NCI-H2227 treated with DMSO at 0.1 percent for 48 hours (cell line): ENCODE data around the gene TBX1.

Source experiments
- DNase-seq: peaks from one replicate; lab custom pipeline; 2025; lab: John Stamatoyannopoulos, UW

TBX1 gene

DNA sequence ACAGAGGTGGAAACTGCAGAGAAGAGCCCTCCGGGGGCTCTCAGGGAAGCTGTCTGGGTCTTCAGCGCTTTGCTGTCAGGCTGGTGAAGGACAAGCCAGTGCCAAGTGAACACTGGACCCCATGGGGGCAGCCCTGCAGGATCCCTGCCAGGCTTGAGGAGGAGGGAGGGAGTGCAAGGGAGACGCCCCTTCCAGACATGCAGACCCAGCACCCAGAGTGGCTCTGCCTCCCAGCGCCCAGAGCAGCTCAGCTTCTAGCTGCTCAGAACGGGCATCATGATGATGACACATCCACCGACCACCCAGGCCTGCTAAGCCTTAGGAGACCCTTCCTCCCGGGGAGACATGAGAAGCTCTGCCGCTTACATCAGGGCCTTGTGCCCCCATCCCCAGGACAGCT, 39.7 kb downstream of the TBX1 start:
- DNase-seq = no peak

DNA sequence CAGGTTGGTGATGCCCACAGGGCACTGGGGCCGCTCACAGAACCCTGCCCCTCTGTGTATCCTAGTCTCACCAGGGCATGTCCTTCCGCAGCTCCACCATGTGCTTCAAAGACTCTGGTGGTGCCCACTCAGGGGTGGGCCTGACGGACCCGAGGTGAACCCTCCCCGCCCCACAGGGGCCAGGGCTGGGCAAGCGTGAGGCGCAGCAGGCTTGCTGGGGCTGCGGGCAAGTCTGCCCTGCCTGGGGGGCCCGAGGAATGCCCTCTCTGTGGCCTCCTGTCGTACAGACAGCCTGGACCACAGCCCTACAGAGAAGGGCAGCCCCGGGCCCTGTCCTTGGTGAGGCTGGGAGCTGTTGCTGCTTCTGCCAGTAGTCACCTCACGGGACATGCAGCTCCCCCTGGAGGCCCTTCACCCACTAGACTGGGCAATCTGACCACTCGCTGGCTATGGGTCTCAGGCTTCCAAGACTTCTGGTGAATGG, 40.2 kb downstream of the TBX1 start:
- no peak for DNase-seq

DNA sequence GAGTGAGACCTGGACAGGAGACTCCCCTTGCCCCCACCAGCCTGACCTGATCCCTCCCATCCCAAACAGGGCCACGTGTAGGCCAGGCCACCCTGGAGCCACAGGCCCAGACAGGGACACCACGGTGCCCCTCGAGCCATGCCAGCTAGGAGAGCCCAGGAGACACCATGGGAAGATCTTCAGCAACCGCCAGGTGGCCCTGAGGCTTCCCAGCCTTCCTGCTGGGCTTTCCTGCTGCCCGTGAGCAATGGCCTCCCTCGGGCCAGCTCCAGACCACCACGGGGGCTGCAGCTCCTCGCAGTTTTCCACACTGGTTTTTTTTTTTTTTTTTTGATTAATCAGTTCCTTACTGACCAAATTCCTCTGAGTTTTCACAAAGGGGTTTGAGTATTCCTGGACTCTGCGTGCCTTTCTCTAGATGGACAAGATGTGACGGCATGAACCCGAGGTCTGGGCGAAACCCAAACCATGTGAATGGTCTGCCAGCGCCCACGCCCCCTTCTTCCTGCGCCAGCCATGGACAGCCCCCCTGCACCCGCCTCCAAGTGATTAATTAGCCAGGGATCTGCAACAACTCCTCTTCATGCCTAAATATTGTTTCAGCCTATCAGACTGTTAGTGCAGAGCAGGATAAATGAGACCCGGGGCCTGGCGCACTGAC, 40.9 kb downstream of the TBX1 start:
- DNase-seq = no peak

DNA sequence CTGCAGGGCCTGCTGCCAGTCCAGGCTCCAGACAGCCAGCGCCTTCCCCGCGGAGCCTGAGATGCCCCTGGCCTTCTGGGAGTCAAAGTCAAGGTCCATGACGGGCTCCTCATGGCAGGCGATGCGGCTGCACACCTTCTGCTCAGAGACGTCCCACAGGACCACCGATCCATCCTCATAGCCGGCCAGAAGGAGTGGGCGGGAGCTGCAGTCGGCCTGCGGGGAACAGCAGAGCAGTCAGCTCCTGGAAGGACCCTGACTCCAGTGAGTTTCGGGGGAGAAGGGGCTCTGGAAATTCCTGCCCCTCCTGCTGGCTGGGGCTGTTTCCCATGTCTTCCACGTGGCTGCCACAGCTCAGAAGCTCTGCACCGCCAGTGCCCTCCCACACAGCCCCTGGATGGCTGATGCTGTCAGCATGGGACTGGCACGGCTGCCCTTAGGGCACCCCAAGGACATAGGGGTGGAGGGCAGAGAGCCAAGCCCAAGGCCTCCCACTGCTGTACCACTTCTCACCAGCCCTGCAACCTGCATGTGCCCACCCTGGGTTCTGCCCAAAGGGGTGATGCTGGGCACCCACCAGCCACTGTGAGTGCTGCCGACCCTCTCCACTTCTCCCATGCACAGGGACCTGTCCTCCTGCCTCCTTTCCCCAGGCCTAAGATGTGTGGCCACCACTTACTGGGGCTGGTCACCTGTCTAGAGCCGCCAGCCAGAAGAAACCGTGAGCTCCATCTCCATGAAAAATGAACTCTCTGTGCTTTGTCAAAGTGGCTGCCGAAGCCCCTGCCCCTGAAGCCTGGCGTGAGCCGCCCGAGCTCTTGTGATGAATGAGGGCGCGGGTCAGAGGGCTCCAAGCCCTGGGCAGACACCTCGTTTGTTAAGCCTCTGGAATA, 41.7 kb downstream of the TBX1 start:
- DNase-seq = no peak

DNA sequence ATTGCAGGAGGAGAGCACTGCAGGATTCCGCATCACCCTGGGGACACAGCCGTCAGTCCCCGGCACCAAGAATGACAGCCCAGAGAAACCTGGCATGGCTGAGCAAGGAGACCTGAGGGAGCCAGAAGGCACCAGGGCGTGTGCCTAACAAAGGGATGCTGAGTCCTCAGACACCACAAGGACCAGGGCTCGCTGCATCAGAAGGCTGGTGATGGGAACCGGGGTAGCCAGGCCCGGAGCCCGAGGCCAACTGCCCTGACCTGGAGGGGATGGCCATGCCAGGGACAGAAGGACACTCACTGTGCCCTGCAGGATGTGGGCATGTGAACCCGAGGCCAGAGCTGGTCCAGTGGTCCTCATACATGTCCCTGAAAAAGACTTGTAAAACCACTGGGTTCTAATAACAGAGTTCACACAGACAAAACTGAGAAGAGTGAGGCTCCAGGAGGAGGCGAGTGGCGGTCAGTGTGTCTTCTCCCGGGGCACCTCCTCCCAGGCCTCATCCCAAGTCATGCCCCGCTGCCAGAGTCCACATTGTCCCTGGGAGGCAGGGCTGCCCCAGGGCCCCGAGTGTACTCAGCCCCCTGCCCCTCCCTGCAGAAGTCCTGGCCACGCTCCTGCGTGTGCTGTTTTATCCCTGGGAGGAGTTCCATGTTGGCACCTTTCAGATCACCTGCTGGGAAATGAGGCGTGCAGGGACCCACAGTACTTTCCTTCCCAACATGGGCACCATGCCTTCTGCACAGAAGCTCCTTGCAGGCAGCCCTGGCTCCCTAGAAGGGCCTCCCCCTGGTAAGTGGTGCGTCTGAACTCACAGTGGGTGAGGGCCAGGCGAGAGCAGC, 42.5 kb downstream of the TBX1 start:
- no peak for DNase-seq

DNA sequence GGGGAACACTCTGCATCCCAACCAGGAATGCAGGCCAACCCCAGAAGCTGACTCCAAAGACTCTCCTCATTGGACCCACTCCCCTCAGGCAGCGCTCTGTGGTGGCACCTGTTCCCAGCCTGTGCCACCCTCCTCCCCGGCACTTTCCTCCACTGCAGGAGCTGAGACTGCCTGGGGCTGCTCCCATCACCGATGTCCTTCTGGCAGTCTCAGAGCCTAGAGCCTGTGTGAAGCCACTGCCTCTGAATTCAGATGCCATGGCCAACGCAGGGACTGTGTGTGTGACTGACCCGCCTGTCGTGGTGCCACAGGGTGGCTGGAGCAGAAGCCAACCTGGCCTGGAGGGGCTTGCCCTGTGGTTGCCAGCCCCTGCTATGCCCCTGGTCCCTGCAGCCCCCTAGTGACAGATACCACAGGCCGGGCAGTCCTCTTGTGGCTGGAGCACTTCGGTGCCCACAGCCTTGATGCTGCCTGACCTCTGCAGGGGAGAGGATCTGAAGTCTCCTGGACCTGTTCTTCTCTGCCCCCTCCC, 43.2 kb downstream of the TBX1 start:
- DNase-seq = no peak

DNA sequence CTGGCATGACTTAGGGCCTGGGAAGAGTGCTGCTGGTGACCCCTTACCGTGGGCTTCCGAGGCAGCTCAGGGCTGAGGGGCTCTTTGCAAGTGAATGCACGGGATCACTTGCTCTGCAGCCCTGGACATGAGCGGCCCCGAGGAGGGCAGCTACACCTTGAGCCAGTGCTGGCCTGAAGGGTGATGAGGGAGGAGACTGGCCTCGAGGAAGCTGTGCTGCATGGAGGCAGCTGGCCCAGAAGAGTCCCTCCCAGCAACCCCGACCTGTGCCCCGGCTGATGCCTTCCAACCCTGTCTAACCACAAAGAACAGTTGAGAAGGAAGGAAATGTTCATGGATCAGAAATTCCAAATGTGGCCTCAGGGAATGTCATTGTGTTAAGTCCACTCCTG, 45.2 kb downstream of the TBX1 start:
- DNase-seq = no peak

DNA sequence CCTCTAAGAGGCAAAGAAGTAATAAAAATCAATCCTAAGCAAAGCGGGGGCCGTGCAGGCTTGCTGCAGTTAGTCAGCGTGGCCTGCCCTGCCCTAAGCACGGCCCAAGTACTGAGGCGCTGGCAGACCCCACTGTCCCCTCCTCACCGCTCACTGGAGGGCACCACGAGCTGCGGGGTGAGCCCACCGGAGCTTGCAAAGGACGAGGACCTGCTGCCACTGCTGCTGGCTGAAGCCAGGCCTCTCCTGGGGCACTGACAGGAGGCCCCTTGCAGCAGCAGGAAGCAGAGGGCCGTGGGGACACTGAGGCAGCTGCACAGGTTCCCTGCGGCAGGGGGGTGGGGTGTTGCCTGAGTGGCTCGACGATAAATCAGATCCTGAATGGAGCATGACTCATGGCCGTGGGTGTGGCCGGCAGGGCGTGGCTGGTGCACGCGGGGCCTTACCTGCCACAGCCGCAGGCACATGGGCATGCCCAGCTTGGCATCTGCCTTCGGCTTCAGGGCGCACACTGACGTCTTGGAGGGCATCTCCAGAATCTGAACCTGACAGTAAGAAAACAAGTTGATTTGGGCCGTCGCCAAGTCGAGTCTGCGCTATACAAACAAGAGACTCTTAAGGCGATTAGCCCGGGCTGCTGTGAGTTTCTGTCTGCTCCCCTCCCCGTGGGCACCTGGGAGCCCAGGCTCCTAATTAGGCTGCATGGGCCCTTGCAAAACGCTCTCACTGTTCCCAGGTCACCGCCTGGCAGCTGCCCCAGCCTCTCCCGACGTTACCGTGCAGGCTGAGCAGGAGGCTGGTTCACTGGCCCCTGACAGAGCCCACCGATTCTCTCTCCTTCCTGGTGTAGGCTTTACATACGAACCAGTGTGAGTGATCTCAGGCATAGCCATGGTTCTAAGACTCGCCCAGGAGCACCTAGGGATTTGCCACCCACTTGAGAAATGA, 45.9 kb downstream of the TBX1 start:
- DNase-seq = peak; percentile 18

DNA sequence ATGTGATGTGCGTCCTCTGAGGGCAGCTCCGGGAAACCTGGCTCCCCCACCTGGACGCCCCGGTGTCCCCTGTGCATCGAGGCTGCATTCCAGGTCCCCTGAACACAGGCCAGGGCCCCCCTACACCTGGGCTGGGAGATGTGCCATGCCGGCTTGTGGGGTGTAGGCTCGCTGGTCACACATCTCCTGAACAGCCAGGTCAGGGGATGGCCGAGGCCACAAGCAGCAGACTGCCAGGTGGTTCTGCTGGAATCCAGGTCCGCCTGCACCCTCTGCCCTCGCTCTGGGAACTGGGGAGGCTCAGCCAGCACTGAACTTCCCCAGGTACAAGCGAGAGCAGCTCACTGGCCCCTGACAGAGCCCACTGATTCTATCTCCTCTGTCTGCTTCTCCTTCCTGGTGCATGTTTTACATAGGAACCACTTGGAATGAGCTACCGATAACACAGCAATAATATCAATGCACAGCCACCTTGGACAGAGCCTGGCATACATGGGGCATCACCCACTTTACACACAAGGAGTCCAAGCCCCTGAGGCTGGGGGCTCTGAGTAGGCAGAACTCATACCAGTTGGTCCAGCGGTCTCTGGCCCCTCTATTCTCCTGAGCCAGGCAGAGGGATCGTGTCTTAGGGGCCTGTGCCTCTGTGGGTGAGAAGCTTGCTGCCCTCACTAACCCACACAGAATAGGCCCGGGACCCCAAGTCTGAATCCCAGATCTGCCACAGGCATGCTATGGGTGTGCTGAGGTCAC, 46.8 kb downstream of the TBX1 start:
- DNase-seq = no peak

DNA sequence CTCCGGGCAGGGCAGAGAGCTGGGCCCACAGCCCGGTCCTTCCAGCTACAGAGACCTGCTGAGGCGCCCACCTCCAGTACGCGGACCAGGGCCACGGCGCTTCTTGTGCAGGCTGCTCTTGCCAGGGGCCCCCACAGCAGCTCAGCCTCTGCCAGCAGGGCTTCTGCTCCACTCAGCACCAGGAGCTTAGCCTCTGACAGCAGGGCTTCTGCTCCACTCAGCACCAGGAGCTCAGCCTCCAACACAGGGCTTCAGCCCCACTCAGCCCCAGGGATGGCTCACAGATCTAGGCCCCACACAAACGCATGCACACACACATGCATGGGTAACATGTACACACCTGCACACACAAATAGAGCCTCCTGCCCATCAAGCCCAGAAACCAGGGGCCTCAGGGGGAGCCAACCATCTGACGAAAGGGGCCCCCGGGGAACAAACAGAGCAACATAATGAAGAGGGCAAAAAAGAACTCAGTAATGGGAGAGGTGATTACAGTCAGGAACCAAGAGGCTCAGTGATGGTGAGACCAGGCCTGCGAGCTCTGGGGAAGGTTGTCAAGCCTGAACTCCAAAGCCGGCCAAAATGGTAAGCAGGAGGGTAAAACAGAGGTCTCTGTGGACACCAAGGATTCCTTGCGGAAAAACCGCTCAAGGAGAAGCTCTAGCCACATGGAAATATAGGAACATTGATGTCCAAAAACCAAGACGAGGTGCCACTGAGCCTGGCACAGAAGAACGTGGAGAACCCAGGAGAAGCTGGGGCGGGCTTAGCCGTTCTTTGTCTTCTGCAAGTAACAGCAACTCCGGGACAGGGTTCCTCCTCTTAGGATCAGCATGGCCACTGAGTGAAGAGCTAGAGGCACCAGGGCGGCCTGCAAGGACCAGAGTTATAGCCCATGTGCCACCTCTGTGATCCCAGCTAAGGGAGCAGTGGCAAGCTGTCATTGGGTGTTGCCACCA, 47.6 kb downstream of the TBX1 start:
- no peak for DNase-seq

DNA sequence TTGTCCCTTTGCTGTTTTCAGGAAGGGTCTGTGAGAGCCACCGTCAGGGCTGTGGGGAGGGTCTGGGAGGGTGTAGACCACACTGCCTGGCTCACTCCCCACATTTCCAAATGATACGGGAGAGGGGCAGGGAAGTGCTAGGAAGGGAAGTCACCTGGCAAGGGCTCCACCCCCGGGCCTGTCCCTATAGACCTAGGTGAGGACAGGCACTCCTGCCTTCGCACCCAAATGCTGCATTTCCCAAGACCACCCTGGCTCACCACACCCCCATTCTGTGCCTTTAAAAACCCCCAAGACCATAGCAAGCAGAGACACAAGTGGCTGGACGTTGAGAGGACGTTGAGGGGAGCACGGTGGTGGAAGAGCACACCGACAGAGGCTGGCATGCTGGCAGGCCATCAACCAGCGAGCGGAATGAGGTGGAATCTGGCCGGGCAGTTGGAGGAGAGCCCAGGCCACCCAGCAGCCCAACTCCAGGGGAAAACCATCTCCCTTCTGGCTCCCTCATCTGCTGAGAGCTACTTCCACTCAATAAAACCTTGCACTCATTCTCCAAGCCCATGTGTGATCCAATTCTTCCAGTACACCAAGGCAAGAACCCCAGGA, 48.4 kb downstream of the TBX1 start:
- DNase-seq = no peak

DNA sequence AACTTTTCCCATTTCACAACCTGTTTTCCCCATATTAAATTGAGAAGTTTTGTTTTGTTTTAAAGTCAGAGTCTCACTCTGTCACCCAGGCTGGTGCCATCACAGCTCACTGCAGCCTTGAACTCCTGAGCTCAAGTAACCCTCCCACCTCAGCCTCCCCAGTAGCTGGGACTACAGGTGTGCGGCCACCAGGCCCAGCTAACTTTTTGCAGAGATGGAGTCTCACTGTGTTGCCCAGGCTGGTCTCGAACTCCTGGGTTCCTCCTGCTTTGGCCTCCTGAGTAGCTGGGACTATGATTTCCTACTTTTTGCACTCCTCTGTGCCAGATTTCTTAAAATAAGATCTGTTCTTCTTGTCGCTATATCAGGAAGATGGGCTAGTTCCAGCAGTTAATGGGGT, 49.2 kb downstream of the TBX1 start:
- DNase-seq = no peak

DNA sequence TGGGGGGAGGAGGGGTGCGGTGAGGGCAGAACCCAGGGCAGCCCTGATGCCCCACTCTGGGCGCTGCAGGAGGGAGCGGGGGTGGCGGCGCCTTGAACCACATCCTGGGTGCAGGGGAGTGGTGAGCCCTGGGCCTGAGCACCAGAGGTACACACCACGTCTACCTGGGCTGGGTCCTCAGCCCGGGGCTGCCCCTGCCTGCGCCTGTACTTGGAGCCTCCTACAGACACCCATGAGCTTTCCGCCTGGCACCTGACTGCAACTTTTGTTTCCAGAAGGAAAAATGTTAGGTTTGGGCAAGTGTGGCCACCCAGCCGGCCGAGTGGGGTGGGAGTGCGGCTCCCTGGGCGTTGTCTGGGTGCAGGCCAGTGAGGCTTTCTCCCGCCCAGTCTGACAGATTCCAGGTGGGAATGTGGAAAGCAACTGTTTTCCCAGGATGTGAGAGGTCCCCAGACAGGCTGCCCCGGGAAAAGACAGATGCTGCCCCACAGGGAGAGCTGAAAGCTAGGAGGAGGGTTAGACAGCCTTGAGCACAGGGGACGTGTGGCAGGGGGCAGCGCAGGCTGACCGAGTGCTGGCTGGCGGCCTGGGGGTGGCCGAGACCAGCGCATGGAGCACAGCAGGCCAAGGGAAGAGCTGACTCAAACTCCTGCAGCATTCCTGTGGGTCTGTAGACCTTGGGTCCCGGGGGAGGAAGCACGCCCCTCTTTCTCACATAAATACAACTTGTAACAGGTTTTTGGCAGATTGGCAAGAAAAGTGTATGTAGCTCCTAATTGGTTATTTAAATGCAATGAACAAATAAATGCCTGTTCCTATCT, 50.0 kb downstream of the TBX1 start:
- DNase-seq = no peak

DNA sequence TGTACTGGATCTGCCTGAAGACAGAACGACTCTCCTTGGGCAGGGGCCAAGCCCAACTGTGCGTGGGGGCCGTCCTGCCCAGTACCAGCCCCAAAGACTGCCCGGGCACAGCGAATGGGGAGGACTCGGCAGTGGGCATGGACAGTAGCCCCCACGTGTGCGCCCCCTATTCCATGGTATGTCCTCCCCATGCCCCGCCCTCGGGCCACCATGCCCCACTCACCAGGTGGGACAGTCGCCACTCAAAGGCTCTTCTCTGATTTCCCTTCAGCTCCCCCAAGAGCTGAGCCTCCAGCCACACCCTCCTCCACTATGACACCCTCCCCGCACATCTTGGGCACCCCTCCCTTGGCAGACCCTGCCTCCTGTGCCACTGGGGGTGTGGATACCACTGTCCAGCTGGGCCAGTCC, 50.6 kb downstream of the TBX1 start:
- no peak for DNase-seq

DNA sequence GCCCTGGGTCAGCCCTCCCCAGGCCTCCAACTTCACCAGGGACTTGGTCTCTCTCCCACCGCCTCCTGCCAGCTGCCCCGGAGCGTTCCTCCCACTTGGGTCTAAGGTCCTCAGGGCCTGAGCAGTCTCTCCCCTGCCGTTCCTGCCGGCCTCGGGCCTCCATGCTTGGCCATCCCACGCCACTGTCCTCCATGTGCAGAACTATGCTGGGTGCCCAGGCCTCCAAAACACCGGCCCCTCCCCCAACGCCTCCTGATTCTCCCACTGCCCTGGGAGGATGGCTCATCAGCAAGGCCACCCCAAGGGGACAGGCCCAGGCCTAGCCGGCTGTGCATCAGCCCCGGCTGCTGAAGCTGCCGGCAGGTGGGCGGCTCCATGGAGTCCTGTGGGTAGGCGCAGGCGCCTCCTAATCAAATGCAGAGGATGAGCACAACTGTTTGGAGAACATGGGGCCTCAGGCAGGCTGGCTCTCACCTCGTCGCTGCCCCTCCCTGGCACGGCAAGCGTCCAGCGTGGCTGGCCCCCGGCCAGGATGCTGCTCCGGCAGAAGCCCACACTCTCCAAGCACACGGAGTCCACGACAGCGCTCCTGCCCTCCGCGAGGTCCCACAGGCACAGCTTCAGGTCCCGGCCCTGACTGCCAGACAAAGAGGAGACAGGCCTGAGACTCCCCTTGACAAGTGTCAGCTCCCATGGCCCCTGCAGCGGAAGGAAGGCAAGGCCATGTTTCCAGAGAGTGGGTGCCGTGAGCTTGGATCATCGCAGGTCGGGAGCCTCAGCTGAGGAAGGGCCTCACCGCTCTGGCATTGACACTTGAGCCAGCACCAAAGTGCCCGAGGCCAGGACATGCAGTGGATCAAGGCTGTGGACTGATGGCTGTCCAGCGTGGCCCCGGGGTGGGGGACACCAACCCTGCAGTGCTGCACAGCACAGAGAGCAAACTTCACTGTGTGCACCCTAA, 51.5 kb downstream of the TBX1 start:
- DNase-seq = no peak

DNA sequence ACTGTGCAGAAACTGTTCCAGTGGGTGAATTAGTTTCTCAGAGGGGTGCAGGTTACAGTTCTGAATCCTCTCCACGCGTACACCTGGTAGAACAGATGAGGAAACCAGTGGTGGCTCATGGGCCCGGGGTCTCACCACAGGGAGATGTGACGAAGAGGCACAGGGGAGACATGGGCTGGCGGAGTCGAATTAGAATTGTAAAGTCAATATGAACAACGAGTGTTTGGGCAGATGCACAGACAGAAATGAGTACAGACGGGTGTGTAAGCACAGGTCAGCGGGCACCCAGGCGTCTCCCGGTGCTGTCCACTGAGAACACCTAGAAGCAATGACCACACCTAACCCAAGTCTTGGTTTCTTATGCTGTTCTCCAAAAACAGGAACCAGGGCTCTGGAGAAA, 52.3 kb downstream of the TBX1 start:
- DNase-seq = no peak

DNA sequence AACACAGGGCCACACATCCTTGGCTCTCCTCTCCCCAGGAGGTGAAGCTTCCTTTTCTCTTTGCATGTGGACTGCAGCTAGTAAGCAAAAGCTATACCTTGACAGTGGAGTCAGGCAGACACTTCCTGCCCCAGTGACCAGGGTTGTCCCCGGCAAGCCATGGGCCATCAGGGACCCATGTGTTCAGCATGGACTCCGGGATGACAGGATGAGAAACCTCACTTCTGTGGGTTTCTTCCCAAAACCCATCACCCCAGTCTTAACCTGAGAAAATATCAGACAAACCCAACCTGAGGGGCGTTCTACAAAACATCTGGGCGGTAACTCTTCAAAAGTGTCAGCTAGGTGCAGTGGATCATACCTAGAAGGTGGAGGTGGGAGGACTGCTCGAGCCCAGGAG, 53.9 kb downstream of the TBX1 start:
- DNase-seq = no peak
